ENCODE data around the gene NLRC5. TPM values are rescaled to one million over a fixed set of nuclear protein-coding genes. Genes with fewer than 3 reads are reported as not detected.

Gene NLRC5
- total RNA-seq, 1 donor from 2014 or later, result 114 TPM

- H3K4me3 ChIP-seq, result no peak overlapping the region
- no peaks in the 10 kb centered on the region for H3K9me3 ChIP-seq
- no peak overlapping the region for H3K27ac ChIP-seq
- TF ChIP-seq POLR2A (IDR thresholded peaks at IDR 0.05) (no peak), CTCF (IDR thresholded peaks at IDR 0.05) (no peak), POLR2AphosphoS5 (IDR thresholded peaks at IDR 0.05; ENCODE audit: insufficient read depth in 1 of 2, low read depth in 1 of 2) (no peak)
- H3K4me1 ChIP-seq, result peaks cover 11% of the 10 kb centered on the region
- DNase-seq (ENCODE audit: extremely low spot score in 2 of 2), result no peak
- intact Hi-C loops (cut with DNase I), result no loop called here
- no peaks in the 10 kb centered on the region for H3K36me3 ChIP-seq
- H3K27me3 ChIP-seq, result no peaks in the 10 kb centered on the region
These were observed 111.1 kb downstream of the NLRC5 start for GRCh38 chr16:57100445-57100844.

GRCh38 chr16:57102888-57103851, 113.8 kb downstream of the NLRC5 start:
- no peaks in the 10 kb centered on the region for H3K36me3 ChIP-seq
- H3K27ac ChIP-seq, result no peak overlapping the region
- intact Hi-C loops (cut with DNase I), result no loop called here
- H3K27me3 ChIP-seq, result no peaks in the 10 kb centered on the region
- TF ChIP-seq POLR2AphosphoS5 (IDR thresholded peaks at IDR 0.05; ENCODE audit: insufficient read depth in 1 of 2, low read depth in 1 of 2) (no peak), POLR2A (IDR thresholded peaks at IDR 0.05) (no peak), CTCF (IDR thresholded peaks at IDR 0.05) (no peak)
- no peaks in the 10 kb centered on the region for H3K9me3 ChIP-seq
- no peak overlapping the region for H3K4me3 ChIP-seq
- H3K4me1 ChIP-seq, result peaks cover 15% of the 10 kb centered on the region
- no peak for DNase-seq (ENCODE audit: extremely low spot score in 2 of 2)

- DNase-seq (ENCODE audit: extremely low spot score in 2 of 2), result no peak
These were observed 115.3 kb downstream of the NLRC5 start for GRCh38 chr16:57104706-57105105.

GRCh38 chr16:57105184-57105583, 115.8 kb downstream of the NLRC5 start:
- peaks cover 7% of the 10 kb centered on the region for H3K4me1 ChIP-seq

More at GRCh38 chr16:57104706-57105105, 115.3 kb downstream of the NLRC5 start:
- Histone ChIP-seq H3K4me3 (no peak overlapping the region), H3K27ac (no peak overlapping the region), H3K4me1 (peaks cover 11% of the 10 kb centered on the region), H3K36me3 (no peaks in the 10 kb centered on the region), H3K9me3 (no peaks in the 10 kb centered on the region), H3K27me3 (no peaks in the 10 kb centered on the region)
- intact Hi-C loops (cut with DNase I), result no loop called here
- TF ChIP-seq CTCF (IDR thresholded peaks at IDR 0.05), result no peak
- no peak for TF ChIP-seq POLR2AphosphoS5 (IDR thresholded peaks at IDR 0.05; ENCODE audit: insufficient read depth in 1 of 2, low read depth in 1 of 2)
- TF ChIP-seq POLR2A (IDR thresholded peaks at IDR 0.05), result no peak

More at GRCh38 chr16:57105184-57105583, 115.8 kb downstream of the NLRC5 start:
- no peak overlapping the region for H3K4me3 ChIP-seq
- H3K9me3 ChIP-seq, result no peaks in the 10 kb centered on the region
- DNase-seq (ENCODE audit: extremely low spot score in 2 of 2), result no peak
- H3K27me3 ChIP-seq, result no peaks in the 10 kb centered on the region
- no peak overlapping the region for H3K27ac ChIP-seq
- intact Hi-C loops (cut with DNase I), result no loop called here
- no peaks in the 10 kb centered on the region for H3K36me3 ChIP-seq
- TF ChIP-seq CTCF (IDR thresholded peaks at IDR 0.05) (no peak), POLR2A (IDR thresholded peaks at IDR 0.05) (no peak), POLR2AphosphoS5 (IDR thresholded peaks at IDR 0.05; ENCODE audit: insufficient read depth in 1 of 2, low read depth in 1 of 2) (no peak)

Data from vagina (tissue), 2 donors.